Measurements from ENCODE around the gene EPHA7. TPM values are rescaled to one million over a fixed set of nuclear protein-coding genes. Genes with fewer than 3 reads are reported as not detected.

The EPHA7 gene
- total RNA-seq, 2 experiments from 2014 or later, result not detected

GRCh38 chr6:93325761-93326160 is 93.6 kb downstream of the EPHA7 start:
- Histone ChIP-seq H3K27ac (ENCODE audit: low read depth, low read length, poor library complexity, severe bottlenecking) (no peak overlapping the region), H3K4me3 (ENCODE audit: low read depth, low read length, poor library complexity, severe bottlenecking) (no peak overlapping the region), H3K4me1 (ENCODE audit: insufficient read depth, low read length, poor library complexity, severe bottlenecking) (no peaks in the 10 kb centered on the region), H2AFZ (ENCODE audit: low read length) (no peak overlapping the region), H3K79me2 (ENCODE audit: insufficient read depth, low read depth, low read length) (no peaks in the 10 kb centered on the region), H3K9me2 (ENCODE audit: insufficient read depth, low read length) (no peaks in the 10 kb centered on the region), H3K36me3 (ENCODE audit: insufficient read depth, low read length) (no peaks in the 10 kb centered on the region), H3K9me3 (ENCODE audit: low read length) (no peaks in the 10 kb centered on the region), H4K20me1 (ENCODE audit: insufficient read depth, low read length) (no peaks in the 10 kb centered on the region), H3K4me2 (ENCODE audit: low read length) (no peak overlapping the region)
- no peak for DNase-seq (ENCODE audit: low spot score)
- intact Hi-C loops (cut with micrococcal nuclease; ENCODE audit: unreplicated experiment), result no loop called here
- TF ChIP-seq, protein P1, sequence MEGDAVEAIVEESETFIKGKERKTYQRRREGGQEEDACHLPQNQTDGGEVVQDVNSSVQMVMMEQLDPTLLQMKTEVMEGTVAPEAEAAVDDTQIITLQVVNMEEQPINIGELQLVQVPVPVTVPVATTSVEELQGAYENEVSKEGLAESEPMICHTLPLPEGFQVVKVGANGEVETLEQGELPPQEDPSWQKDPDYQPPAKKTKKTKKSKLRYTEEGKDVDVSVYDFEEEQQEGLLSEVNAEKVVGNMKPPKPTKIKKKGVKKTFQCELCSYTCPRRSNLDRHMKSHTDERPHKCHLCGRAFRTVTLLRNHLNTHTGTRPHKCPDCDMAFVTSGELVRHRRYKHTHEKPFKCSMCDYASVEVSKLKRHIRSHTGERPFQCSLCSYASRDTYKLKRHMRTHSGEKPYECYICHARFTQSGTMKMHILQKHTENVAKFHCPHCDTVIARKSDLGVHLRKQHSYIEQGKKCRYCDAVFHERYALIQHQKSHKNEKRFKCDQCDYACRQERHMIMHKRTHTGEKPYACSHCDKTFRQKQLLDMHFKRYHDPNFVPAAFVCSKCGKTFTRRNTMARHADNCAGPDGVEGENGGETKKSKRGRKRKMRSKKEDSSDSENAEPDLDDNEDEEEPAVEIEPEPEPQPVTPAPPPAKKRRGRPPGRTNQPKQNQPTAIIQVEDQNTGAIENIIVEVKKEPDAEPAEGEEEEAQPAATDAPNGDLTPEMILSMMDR (conservative IDR thresholded peaks at IDR 0.05; ENCODE audit: low read length), result no peak
- no peak for TF ChIP-seq EZH2phosphoT487 (IDR thresholded peaks at IDR 0.05; ENCODE audit: borderline replicate concordance, low read depth, low read length)
- BruUV-seq (replicated peaks), result no TSS peak
- ChIA-PET CTCF (ENCODE audit: unreplicated experiment) (no interaction called here), POLR2A (no interaction called here)

DNA sequence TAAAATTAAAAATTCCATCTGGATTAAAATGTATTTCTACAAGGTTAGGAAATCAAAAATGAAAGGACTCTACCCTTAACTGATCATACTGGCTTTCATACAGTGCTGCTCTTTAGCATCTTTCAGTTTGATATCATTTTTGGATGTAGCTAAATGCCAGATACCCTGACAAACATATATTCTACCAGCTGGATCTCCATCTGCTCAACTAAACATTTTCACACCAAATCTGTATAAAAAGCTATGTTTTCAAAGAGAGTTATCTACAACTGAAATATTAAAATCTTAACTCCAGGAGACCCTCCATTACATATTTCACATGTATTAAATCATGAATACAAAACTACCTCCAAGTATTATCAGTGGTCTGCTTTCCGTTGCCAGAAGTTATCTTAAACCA is 95.7 kb downstream of the EPHA7 start:
- no peaks in the 10 kb centered on the region for H3K4me1 ChIP-seq (ENCODE audit: insufficient read depth, low read length, poor library complexity, severe bottlenecking)
- intact Hi-C loops (cut with micrococcal nuclease; ENCODE audit: unreplicated experiment), result no loop called here
- no peaks in the 10 kb centered on the region for H3K9me3 ChIP-seq (ENCODE audit: low read length)
- TF ChIP-seq EZH2phosphoT487 (IDR thresholded peaks at IDR 0.05; ENCODE audit: borderline replicate concordance, low read depth, low read length), result no peak
- TF ChIP-seq, protein P1 (conservative IDR thresholded peaks at IDR 0.05; ENCODE audit: low read length), result no peak
- H3K79me2 ChIP-seq (ENCODE audit: insufficient read depth, low read depth, low read length), result no peaks in the 10 kb centered on the region
- no peak overlapping the region for H3K4me3 ChIP-seq (ENCODE audit: low read depth, low read length, poor library complexity, severe bottlenecking)
- no peaks in the 10 kb centered on the region for H4K20me1 ChIP-seq (ENCODE audit: insufficient read depth, low read length)
- no peak overlapping the region for H3K4me2 ChIP-seq (ENCODE audit: low read length)
- no peaks in the 10 kb centered on the region for H3K36me3 ChIP-seq (ENCODE audit: insufficient read depth, low read length)
- no peak overlapping the region for H3K27ac ChIP-seq (ENCODE audit: low read depth, low read length, poor library complexity, severe bottlenecking)
- no peaks in the 10 kb centered on the region for H3K9me2 ChIP-seq (ENCODE audit: insufficient read depth, low read length)
- POLR2A ChIA-PET, result interaction anchor here (0.5 to 0.7 kb wide), 2 partner anchors 594 to 1341 kb away, joined by 3 to 4 read pairs; no protein-coding TSS in a partner anchor
- BruUV-seq (replicated peaks), result no TSS peak
- CTCF ChIA-PET (ENCODE audit: unreplicated experiment), result no interaction called here
- H2AFZ ChIP-seq (ENCODE audit: low read length), result no peak overlapping the region
- no peak for DNase-seq (ENCODE audit: low spot score)

GRCh38 chr6:93322651-93323050 is 96.7 kb downstream of the EPHA7 start:
- Histone ChIP-seq H3K4me2 (ENCODE audit: low read length) (no peak overlapping the region), H3K4me1 (ENCODE audit: insufficient read depth, low read length, poor library complexity, severe bottlenecking) (no peaks in the 10 kb centered on the region), H3K79me2 (ENCODE audit: insufficient read depth, low read depth, low read length) (no peaks in the 10 kb centered on the region), H3K9me2 (ENCODE audit: insufficient read depth, low read length) (no peaks in the 10 kb centered on the region), H3K27ac (ENCODE audit: low read depth, low read length, poor library complexity, severe bottlenecking) (no peak overlapping the region), H3K36me3 (ENCODE audit: insufficient read depth, low read length) (no peaks in the 10 kb centered on the region), H3K9me3 (ENCODE audit: low read length) (no peaks in the 10 kb centered on the region), H3K4me3 (ENCODE audit: low read depth, low read length, poor library complexity, severe bottlenecking) (no peak overlapping the region), H2AFZ (ENCODE audit: low read length) (no peak overlapping the region), H4K20me1 (ENCODE audit: insufficient read depth, low read length) (no peaks in the 10 kb centered on the region)
- POLR2A ChIA-PET, result no interaction called here
- DNase-seq (ENCODE audit: low spot score), result no peak
- CTCF ChIA-PET (ENCODE audit: unreplicated experiment), result no interaction called here
- TF ChIP-seq, protein P1 (conservative IDR thresholded peaks at IDR 0.05; ENCODE audit: low read length), result no peak
- TF ChIP-seq EZH2phosphoT487 (IDR thresholded peaks at IDR 0.05; ENCODE audit: borderline replicate concordance, low read depth, low read length), result no peak
- no TSS peak for BruUV-seq (replicated peaks)
- intact Hi-C loops (cut with micrococcal nuclease; ENCODE audit: unreplicated experiment), result no loop called here

All from OCI-LY7 (cell line).